ENCODE results near the gene NTHL1.

Gene NTHL1

GRCh38 chr16:1991948-1992703, 55.5 kb downstream of the NTHL1 start:
- peak; percentile 88 for DNase-seq (ENCODE audit: low read depth)

- no peak for DNase-seq (ENCODE audit: low read depth)
These were observed 56.1 kb downstream of the NTHL1 start for GRCh38 chr16:1991588-1991947.

- no peak for DNase-seq (ENCODE audit: low read depth)
These were observed 56.5 kb downstream of the NTHL1 start for GRCh38 chr16:1991135-1991551.

- no peak for DNase-seq (ENCODE audit: low read depth)
These were observed 57.1 kb downstream of the NTHL1 start for GRCh38 chr16:1990351-1991134.

GRCh38 chr16:1990101-1990350, 57.6 kb downstream of the NTHL1 start:
- DNase-seq (ENCODE audit: low read depth): no peak

All from EH (cell line).